Trophoblast cell (in vitro differentiated cells and primary cell): ENCODE results near the gene MVK.

Experiments used
- DNase-seq, 2 donors: peaks; one replicate each; pipeline ENCODE4 v3.0.0-alpha.2; 2016
- H2AFZ ChIP-seq: 2 replicates; pipeline ENCODE4 v1.6.1; 2013; ENCODE audit warnings: low read length, moderate library complexity, mild to moderate bottlenecking; ENCODE audit not compliant: insufficient read depth, poor library complexity
- H2AK5ac ChIP-seq: 2 replicates; pipeline ENCODE4 v1.6.1; 2013; ENCODE audit warnings: mild to moderate bottlenecking, low read length
- H2BK120ac ChIP-seq: 2 replicates; pipeline ENCODE4 v1.6.1; 2013; ENCODE audit warnings: low read length, mild to moderate bottlenecking, moderate library complexity; ENCODE audit not compliant: insufficient read depth, poor library complexity
- H2BK12ac ChIP-seq: 2 replicates; pipeline ENCODE4 v1.6.1; 2013; ENCODE audit warnings: mild to moderate bottlenecking, low read length, moderate library complexity
- H2BK5ac ChIP-seq: 2 replicates; pipeline ENCODE4 v1.6.1; 2013; ENCODE audit warnings: low read length, low read depth, moderate library complexity, mild to moderate bottlenecking; ENCODE audit not compliant: poor library complexity
- H3K14ac ChIP-seq: 2 replicates; pipeline ENCODE4 v1.6.1; 2013; ENCODE audit warnings: mild to moderate bottlenecking, low read length
- H3K18ac ChIP-seq: 2 replicates; pipeline ENCODE4 v1.6.1; 2013; ENCODE audit warnings: mild to moderate bottlenecking, low read length
- H3K23ac ChIP-seq: 2 replicates; pipeline ENCODE4 v1.6.1; 2013; ENCODE audit warnings: low read length
- H3K27ac ChIP-seq: 2 replicates; pipeline ENCODE4 v1.5.1; 2013; ENCODE audit warnings: low read depth, mild to moderate bottlenecking, inconsistent platforms, low read length, moderate library complexity
- H3K27me3 ChIP-seq: 2 replicates; pipeline ENCODE4 v1.6.1; 2013; ENCODE audit warnings: inconsistent platforms, mild to moderate bottlenecking, low read length, moderate library complexity; ENCODE audit not compliant: insufficient read depth
- H3K36me3 ChIP-seq, 2 experiments: 1 replicate in 1 of 2; 2 replicates in 1 of 2; pipeline ENCODE4 v1.6.1; 2013; ENCODE audit warnings: low read length in 2 of 2, mild to moderate bottlenecking in 2 of 2, moderate library complexity in 1 of 2; ENCODE audit not compliant: insufficient read depth in 2 of 2, control insufficient read depth in 1 of 2
- H3K4ac ChIP-seq: 2 replicates; pipeline ENCODE4 v1.6.1; 2013; ENCODE audit warnings: low read depth, mild to moderate bottlenecking, low read length, moderate library complexity
- H3K4me1 ChIP-seq, 2 experiments: 1 replicate in 1 of 2; 2 replicates in 1 of 2; pipeline ENCODE4 v1.6.1; 2013; ENCODE audit warnings: low read length in 2 of 2, mild to moderate bottlenecking in 2 of 2, moderate library complexity in 1 of 2; ENCODE audit not compliant: insufficient read depth in 2 of 2, control insufficient read depth in 1 of 2
- H3K4me2 ChIP-seq: 2 replicates; pipeline ENCODE4 v1.6.1; 2013; ENCODE audit warnings: inconsistent platforms, mild to moderate bottlenecking, low read length, moderate library complexity
- H3K4me3 ChIP-seq: 2 replicates; pipeline ENCODE4 v1.5.1; 2013; ENCODE audit warnings: mild to moderate bottlenecking, low read depth, low read length, inconsistent platforms
- H3K79me1 ChIP-seq: one replicate; pipeline ENCODE4 v1.6.1; 2013; ENCODE audit warnings: low read length
- H3K79me2 ChIP-seq: 2 replicates; pipeline ENCODE4 v1.6.1; 2013; ENCODE audit warnings: low read length, mild to moderate bottlenecking; ENCODE audit not compliant: control insufficient read depth, insufficient read depth, poor library complexity
- H3K9ac ChIP-seq: 2 replicates; pipeline ENCODE4 v1.6.1; 2013; ENCODE audit warnings: mild to moderate bottlenecking, low read length
- H3K9me3 ChIP-seq: 2 replicates; pipeline ENCODE4 v1.6.1; 2013; ENCODE audit warnings: low read depth, mild to moderate bottlenecking, control low read depth, inconsistent platforms, low read length; ENCODE audit not compliant: insufficient read depth
- H4K12ac ChIP-seq: 2 replicates; pipeline ENCODE4 v1.6.1; 2013; ENCODE audit warnings: low read depth, mild to moderate bottlenecking, low read length, moderate library complexity
- H4K8ac ChIP-seq: 2 replicates; pipeline ENCODE4 v1.6.1; 2013; ENCODE audit warnings: low read depth, mild to moderate bottlenecking, low read length, moderate library complexity
- H4K91ac ChIP-seq: one replicate; pipeline ENCODE4 v1.6.1; 2013; ENCODE audit warnings: low read depth, mild to moderate bottlenecking, low read length, moderate library complexity
- WGBS: extraction: QIAGEN DNeasy Blood & Tissue Kit; methylation state at CpG from one replicate; pipeline ENCODE4 v1.1.7; 2013; ENCODE audit warnings: missing lambda C conversion rate; ENCODE audit not compliant: insufficient read length, insufficient coverage; ENCODE audit errors: extremely low coverage; 5-methylcytosine and 5-hydroxymethylcytosine counted together

Gene MVK

DNA sequence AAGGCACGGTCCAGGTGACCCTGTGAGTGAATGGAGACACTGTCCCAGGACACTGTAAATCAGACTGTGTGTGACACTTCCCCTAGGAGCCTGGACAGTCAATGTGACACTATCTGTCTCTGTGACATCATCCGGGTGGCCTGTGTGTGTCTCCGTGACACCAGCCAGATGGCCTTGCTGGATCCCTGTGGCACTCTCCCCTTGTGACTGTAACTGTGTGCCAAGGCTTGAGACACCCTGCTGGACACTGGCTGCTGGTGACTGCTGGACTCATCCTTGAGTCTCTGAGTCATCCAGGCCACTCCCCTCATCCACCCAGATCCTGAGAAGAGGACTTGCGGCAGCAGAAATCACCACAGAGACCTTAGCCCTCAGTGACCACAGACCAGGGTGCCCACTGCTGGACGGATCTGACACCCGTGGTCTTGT, 51.6 kb downstream of the MVK start:
- no peaks in the 10 kb centered on the region for H3K27me3 ChIP-seq

DNA sequence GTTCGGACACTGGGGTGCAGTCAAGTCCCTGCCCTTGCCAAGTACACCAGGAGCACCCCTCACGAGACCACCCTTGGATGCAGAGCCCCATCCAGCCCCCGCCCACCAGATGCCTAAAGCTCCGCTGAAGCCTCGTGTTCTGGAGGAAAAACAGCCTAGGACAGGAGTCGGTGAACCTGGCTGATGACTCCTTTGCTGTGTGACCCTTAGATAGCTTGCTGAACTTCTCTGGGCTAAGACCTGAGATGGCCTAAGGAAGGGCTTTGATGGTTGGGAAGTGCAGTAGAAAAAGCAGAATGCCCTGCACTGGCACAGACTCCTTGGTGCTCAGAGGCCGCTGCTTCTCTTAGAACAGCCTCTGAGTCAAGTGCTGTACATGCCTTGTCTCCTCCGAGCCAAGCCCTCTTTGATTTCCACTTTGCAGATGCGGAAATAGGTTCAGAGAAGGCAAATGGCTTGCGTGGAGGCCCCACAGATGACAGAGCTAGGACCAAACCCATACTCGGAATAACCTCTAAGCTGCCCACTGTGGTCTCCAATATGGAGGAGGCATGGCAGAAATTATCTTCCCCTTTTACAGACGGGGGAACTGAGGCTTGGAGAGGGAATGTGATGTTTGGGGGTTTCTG, 52.3 kb downstream of the MVK start:
- no CpG with 5 or more reads among the region's 12 CpGs for WGBS
- Histone ChIP-seq H4K91ac (no peak overlapping the region), H4K12ac (no peak overlapping the region), H3K4me1 (no peaks in the 10 kb centered on the region), H2BK120ac (no peak overlapping the region), H3K9ac (no peak overlapping the region), H2BK5ac (no peak overlapping the region), H3K4me3 (no peak overlapping the region), H2AK5ac (no peak overlapping the region), H3K79me2 (no peaks in the 10 kb centered on the region), H2AFZ (no peak overlapping the region), H3K14ac (no peak overlapping the region), H3K79me1 (no peaks in the 10 kb centered on the region), H3K27ac (no peak overlapping the region), H3K27me3 (no peaks in the 10 kb centered on the region), H3K36me3 (no peaks in the 10 kb centered on the region), H4K8ac (no peak overlapping the region), H3K9me3 (no peaks in the 10 kb centered on the region), H3K4ac (no peak overlapping the region), H3K23ac (no peak overlapping the region), H2BK12ac (no peak overlapping the region), H3K18ac (no peak overlapping the region), H3K4me2 (no peak overlapping the region)
- DNase-seq: no peak

More for the DNA sequence above, 51.6 kb downstream of the MVK start:
- Histone ChIP-seq H2BK120ac (no peak overlapping the region), H3K27ac (no peak overlapping the region), H3K36me3 (no peaks in the 10 kb centered on the region), H3K14ac (no peak overlapping the region), H2AFZ (no peak overlapping the region), H3K79me2 (no peaks in the 10 kb centered on the region), H4K12ac (no peak overlapping the region), H4K8ac (no peak overlapping the region), H3K4ac (no peak overlapping the region), H3K23ac (no peak overlapping the region), H4K91ac (no peak overlapping the region), H2BK12ac (no peak overlapping the region), H2AK5ac (no peak overlapping the region), H2BK5ac (no peak overlapping the region), H3K4me3 (no peak overlapping the region), H3K9ac (no peak overlapping the region), H3K9me3 (no peaks in the 10 kb centered on the region), H3K4me2 (no peak overlapping the region), H3K79me1 (no peaks in the 10 kb centered on the region), H3K18ac (no peak overlapping the region), H3K4me1 (no peaks in the 10 kb centered on the region)
- DNase-seq: peak; percentile 27 to 37
- no CpG with 5 or more reads among the region's 6 CpGs for WGBS

DNA sequence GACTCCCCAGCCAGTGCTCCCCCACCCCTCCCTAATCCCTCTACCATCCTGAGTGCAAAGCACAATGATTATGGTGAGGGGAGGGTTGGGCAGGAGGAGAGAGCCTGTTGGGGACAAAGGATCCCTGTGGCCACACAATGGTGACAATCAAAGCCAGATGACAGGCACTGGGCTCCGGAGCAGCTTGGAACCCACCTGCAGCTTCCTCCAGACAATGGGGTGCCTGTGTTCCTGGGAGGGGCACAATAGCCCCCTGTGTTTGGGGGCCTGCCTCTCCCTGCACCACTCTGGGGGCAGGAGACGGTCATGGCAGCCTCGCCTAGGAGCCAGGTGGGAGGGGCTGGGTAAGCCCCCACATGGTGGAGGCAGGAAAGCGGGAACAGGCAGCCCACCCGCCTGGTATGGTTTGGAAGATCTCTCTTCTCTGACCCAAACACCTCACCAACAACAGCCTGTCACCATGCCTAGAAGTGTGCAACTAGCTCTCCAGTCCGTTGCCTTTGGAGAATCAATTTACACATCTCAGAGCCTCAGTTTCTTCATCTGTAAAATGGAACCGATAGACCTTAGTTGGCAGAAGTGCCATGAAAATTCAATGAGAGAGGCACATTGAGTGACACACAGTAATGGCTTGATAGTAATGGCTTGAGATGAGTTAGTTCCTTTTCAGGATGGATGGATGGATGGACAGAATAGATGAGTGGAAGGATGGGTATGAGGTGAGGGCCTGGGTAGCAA, 53.0 kb downstream of the MVK start:
- Histone ChIP-seq H3K4me1 (no peaks in the 10 kb centered on the region), H3K14ac (no peak overlapping the region), H3K23ac (no peak overlapping the region), H3K79me1 (no peaks in the 10 kb centered on the region), H4K91ac (no peak overlapping the region), H2AFZ (no peak overlapping the region), H3K4ac (no peak overlapping the region), H3K4me3 (no peak overlapping the region), H2AK5ac (no peak overlapping the region), H3K27me3 (no peaks in the 10 kb centered on the region), H3K9ac (no peak overlapping the region), H4K8ac (no peak overlapping the region), H3K79me2 (no peaks in the 10 kb centered on the region), H2BK120ac (no peak overlapping the region), H2BK5ac (no peak overlapping the region), H3K36me3 (no peaks in the 10 kb centered on the region), H3K4me2 (no peak overlapping the region), H2BK12ac (no peak overlapping the region), H3K9me3 (no peaks in the 10 kb centered on the region), H3K18ac (no peak overlapping the region), H3K27ac (no peak overlapping the region), H4K12ac (no peak overlapping the region)
- no CpG with 5 or more reads among the region's 7 CpGs for WGBS
- no peak for DNase-seq

DNA sequence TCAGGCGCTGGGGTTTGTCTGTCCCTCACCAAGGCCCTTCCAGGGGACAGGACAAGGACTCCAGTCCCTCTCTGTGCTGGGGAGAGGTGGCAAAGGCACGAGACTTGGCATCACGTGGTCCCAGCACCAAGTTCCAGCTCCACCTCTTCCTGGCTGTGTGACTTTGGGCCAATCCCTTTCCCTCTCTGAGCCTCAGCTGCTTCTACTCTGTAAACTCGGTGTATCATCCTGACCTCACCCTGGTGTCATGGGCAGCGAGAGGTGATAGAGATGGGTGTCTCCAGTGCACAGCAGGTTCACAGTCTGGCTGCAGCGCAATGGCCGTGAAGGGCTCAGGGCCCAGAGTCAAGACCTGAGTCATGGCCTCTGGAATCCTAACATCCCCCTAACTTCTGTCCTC, 54.0 kb downstream of the MVK start:
- H2BK5ac ChIP-seq: no peak overlapping the region
- no peak overlapping the region for H3K4ac ChIP-seq
- H4K91ac ChIP-seq: no peak overlapping the region
- H3K18ac ChIP-seq: no peak overlapping the region
- no peaks in the 10 kb centered on the region for H3K36me3 ChIP-seq
- DNase-seq: no peak
- no peak overlapping the region for H2AFZ ChIP-seq
- H3K4me2 ChIP-seq: no peak overlapping the region
- H3K79me1 ChIP-seq: no peaks in the 10 kb centered on the region
- WGBS: no CpG with 5 or more reads among the region's 7 CpGs
- H2BK12ac ChIP-seq: no peak overlapping the region
- no peak overlapping the region for H2BK120ac ChIP-seq
- no peak overlapping the region for H4K8ac ChIP-seq
- H3K23ac ChIP-seq: no peak overlapping the region
- no peak overlapping the region for H3K4me3 ChIP-seq
- H3K9ac ChIP-seq: no peak overlapping the region
- no peak overlapping the region for H3K27ac ChIP-seq
- no peaks in the 10 kb centered on the region for H3K4me1 ChIP-seq
- H3K14ac ChIP-seq: no peak overlapping the region
- H4K12ac ChIP-seq: no peak overlapping the region
- H2AK5ac ChIP-seq: no peak overlapping the region
- H3K9me3 ChIP-seq: no peaks in the 10 kb centered on the region
- H3K27me3 ChIP-seq: no peaks in the 10 kb centered on the region
- no peaks in the 10 kb centered on the region for H3K79me2 ChIP-seq
